GM18951 (cell line): Measurements from ENCODE around the gene CLEC3B.
"Not testable (repeated sequence)": the region's sequence is repeated elsewhere in the genome, so short reads cannot be mapped to it uniquely, and the experiment has no call there.

Source experiments
- POLR2A ChIP-seq: IDR thresholded peaks from 4 replicates; pipeline ENCODE4 v1.6.1; 2011; ENCODE audit warnings: mild to moderate bottlenecking; ENCODE audit not compliant: insufficient read length, insufficient read depth; ENCODE audit errors: extremely low read depth
- in situ Hi-C: fragments of 300-500 bp; cut with MboI; formaldehyde crosslinking; loops from one replicate; pipeline ENCODE4 v1.12.0; 2022; ENCODE audit warnings: low sequenced_read_pairs, mixed read lengths, inconsistent platforms; ENCODE audit not compliant: unreplicated experiment

The CLEC3B gene

DNA sequence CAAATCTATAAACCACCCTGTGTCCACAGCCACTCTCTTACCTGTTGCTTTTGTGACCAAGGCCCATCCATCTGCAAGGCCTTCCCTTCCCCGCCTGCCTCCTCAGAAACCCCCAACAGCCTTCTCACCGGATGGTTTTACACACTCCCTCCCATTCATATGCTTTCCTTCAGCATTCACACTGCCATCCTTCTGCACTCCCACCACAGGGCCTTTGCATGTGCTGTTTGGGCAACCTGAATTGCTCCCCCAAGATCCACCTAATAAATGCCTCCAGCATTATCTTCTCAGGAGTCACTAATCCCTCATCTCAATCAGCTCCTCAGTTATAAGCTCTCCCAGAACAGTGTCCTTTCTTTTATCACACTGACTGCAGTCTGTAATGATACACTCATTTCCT is 6.0 kb downstream of the CLEC3B start:
- in situ Hi-C loops, result loop anchor here (25.0 kb wide), 1 partner anchor 630 kb away; no protein-coding TSS in a partner anchor
- TF ChIP-seq POLR2A, result no peak

DNA sequence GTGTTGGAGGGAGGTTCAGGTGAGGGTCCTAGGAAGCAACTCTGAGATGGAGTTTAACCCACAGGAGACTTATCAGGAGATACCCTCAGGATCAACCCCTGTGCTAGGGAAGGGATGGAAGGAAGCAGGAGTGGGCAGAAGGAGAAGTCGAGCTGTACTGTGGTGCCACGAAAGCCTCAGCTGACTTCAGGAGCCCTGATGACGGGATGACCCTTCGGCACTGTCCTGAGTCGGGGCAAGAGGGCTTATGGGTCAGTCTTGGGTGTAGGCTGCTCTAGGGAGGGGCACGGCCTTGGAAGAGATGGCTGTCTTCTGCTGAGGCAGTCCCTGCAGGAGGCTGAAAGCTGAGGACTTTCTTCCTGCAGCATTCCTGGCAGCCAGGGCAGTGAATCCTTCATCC is 7.7 kb downstream of the CLEC3B start:
- no peak for TF ChIP-seq POLR2A
- in situ Hi-C loops, result loop anchor here (25.0 kb wide), 1 partner anchor 629 kb away; no protein-coding TSS in a partner anchor

DNA sequence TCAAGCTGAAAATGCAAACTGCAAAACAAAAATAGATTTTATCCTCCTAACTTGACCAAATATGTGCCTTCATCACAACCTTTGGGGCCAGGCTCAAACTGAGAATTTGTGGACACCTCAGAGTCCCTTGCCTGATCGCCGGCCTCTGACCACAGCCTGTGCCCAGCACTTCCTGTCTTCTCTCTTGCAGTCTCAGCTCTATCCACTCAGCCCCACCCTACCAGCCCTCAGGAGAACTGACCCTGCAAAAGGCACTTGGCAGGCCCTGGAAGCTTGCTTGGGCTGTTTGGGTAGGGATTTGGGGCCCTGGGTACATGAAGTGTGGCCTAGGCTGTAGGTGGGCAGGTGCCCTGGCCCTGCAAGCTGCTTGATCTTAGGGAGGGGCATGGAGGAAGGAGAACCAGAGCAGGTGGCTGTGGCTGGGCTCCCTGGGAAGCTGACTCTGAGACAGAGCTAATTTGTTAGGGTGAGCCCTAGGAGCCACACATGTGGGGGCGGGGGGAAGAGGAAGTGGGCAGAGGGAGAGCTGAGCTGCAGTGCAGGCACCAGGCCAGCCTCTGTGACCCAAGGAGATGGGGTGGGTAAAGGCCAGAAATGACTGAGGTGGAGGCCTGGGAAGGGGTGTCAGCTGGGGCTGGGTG is 8.6 kb downstream of the CLEC3B start:
- in situ Hi-C loops, result loop anchor here (25.0 kb wide), 1 partner anchor 628 kb away; no protein-coding TSS in a partner anchor
- no peak for TF ChIP-seq POLR2A

DNA sequence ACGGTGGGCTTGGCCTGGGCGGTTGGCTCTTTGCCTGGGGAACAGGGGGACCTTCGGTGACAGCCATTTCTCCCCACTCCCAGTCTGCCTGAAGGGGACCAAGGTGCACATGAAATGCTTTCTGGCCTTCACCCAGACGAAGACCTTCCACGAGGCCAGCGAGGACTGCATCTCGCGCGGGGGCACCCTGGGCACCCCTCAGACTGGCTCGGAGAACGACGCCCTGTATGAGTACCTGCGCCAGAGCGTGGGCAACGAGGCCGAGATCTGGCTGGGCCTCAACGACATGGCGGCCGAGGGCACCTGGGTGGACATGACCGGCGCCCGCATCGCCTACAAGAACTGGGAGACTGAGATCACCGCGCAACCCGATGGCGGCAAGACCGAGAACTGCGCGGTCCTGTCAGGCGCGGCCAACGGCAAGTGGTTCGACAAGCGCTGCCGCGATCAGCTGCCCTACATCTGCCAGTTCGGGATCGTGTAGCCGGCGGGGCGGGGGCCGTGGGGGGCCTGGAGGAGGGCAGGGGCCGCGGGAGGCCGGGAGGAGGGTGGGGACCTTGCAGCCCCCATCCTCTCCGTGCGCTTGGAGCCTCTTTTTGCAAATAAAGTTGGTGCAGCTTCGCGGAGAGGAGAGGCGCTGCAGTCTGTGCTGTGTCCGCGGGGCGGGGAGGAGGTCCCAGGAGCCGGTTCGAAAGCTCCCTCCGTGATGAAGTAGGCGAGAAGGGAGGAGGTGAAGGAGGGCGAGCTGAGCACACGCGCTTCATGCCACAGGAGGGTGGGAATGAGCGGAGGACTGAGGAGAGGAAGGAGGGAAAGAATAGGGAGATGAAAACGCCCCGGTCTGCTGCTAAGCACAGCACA is 9.6 kb downstream of the CLEC3B start:
- TF ChIP-seq POLR2A, result no peak

DNA sequence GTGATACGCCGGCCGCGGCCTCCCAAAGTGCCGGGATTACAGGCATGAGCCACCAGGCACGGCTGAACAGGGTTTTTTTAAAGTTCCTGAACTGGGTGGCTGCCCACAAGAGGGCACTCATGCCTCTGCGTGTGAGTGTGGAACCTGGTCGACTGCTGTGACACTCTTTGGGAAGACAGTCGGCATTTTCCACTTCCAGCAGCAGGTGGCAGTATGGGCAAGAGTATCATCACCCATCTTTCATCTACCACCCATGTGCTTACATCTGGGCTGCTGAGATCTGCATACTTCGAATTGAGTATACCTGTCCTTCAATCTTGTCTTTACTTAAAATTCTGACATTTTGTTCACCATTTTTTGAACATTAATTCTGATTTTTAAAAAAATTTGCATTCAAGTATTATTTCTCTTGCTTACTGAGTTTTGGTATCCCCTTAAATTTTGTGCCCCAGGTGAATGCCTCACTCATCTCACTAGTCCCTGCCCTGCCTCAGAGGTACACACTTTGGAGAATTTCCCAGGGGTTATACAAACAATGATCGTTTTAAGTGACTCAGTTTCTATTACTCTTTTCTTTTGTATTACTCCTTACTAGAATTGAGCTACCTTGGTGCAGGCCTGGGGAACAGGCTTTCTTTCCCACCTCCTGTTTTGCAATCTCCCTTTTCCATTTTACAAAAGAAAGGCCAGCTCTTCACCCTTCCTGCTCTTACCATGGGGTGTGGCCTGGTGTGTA is 11.8 kb downstream of the CLEC3B start:
- no peak for TF ChIP-seq POLR2A
- in situ Hi-C loops, result loop anchor here (25.0 kb wide), 1 partner anchor 624 kb away; no protein-coding TSS in a partner anchor

More for the DNA sequence above, 9.6 kb downstream of the CLEC3B start:
- in situ Hi-C loops, result loop anchor here (25.0 kb wide), 1 partner anchor 627 kb away; no protein-coding TSS in a partner anchor

DNA sequence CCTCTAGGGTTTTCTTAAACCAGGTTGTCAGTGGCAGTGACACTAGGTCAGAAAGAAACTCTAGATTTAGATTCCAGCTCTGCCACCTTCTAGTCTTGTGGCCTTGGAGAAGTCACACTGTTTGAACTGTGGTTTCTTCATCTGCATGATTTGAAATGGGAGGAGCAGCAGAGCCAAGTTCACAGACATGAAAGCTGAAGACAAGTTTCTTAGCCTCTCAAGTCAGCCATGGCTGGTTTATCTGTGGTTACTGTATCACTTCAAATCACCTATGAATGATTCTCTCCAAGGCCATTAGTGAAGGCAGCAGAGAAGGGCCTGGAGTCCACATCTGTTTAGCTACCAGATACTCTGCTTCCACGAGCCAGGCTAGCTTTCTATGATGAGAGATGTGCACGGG is 15.6 kb downstream of the CLEC3B start:
- no peak for TF ChIP-seq POLR2A
- in situ Hi-C loops, result loop anchor here (5.0 to 25.0 kb wide), 3 partner anchors 161 to 621 kb away; no protein-coding TSS in a partner anchor

DNA sequence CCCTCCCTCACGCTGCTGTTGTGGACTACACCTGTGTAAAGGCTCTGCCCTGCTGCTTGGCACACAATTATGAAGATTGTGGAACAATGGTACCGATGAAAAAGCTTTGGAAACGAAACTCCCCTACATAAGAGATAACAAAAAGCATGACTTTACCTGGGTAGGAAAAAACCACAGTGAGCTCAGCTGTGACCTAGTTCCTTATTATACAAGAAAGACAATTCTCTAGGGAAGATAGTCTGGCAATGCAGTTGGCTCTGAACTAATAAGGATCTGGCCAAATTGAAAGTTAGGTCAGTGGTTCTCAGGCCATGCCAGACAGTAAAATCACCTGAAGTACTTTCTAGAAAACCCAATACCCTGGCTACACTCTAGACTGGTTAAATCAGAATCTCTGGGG is 16.1 kb downstream of the CLEC3B start:
- in situ Hi-C loops, result loop anchor here (5.0 to 25.0 kb wide), 3 partner anchors 160 to 620 kb away; no protein-coding TSS in a partner anchor

DNA sequence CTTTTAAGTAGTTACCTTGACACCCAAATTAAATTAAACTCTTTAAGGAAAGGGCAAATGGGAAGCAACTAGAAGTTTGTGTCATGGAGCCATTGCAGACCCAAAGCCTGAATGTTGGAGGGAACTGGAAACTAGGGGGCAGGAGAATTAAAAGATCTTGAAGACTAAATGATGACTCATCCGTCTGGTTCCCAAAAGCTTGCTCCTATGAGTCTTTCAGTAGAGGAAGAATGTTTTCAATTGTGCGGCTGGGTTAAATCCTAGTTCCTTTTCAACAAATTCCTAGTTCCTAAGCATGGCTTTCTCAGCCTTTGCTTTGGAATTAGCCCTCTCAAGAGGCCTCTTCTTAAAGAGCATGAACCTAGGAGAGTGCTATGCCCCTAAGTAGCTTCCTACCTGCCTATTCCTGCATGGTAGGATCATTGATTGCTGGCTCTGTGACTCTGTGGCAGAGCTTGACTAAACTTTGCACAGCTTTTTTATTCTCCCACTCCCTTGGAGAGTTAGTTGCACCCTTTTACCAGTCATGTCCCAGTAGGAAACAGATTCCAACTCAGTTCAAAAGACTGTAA is 17.7 kb downstream of the CLEC3B start:
- in situ Hi-C loops, result loop anchor here (5.0 to 25.0 kb wide), 3 partner anchors 158 to 618 kb away; no protein-coding TSS in a partner anchor
- TF ChIP-seq POLR2A, result no peak

More for the DNA sequence above, 16.1 kb downstream of the CLEC3B start:
- TF ChIP-seq POLR2A, result no peak

DNA sequence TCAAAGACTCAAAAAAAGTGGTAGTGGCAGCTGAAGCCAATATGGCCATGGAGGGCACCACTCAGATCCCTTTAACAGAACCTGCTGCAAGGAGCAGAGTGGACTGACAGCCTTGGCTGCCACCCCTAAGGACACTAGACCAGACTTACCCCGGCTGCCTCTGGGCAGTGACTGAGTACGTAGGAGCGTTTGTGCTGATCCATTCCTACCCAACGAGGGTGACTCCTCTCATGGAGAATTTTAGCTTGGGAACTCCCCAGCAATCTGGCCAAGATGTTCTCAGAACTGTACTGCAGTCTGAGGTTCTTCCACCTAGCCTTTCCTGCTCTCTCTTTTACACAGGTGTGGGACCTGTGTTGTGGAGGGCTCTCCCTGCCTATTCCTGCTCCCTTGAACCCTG is 22.1 kb downstream of the CLEC3B start:
- in situ Hi-C loops, result loop anchor here (25.0 kb wide), 1 partner anchor 614 kb away; no protein-coding TSS in a partner anchor

DNA sequence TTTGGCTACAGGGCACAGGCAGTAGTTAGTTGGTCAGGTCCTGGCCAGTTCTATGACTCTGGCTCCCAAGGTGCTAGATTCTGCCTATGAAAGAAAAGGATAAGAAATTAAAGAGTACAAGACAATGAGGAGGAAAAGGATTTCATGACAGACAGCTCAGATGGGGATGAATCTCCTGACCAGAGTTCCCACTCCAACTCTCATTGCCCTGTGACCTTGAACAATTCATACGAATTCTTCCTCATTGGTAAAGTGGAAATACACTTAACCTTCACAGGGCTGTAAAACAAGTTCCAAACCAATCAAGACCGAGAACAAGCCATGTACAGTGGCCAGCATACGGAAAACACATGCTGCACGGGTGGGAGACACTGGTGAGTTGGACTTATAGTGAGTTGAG is 23.7 kb downstream of the CLEC3B start:
- in situ Hi-C loops, result loop anchor here (25.0 kb wide), 1 partner anchor 612 kb away; no protein-coding TSS in a partner anchor
- no peak for TF ChIP-seq POLR2A

More for the DNA sequence above, 22.1 kb downstream of the CLEC3B start:
- no peak for TF ChIP-seq POLR2A

DNA sequence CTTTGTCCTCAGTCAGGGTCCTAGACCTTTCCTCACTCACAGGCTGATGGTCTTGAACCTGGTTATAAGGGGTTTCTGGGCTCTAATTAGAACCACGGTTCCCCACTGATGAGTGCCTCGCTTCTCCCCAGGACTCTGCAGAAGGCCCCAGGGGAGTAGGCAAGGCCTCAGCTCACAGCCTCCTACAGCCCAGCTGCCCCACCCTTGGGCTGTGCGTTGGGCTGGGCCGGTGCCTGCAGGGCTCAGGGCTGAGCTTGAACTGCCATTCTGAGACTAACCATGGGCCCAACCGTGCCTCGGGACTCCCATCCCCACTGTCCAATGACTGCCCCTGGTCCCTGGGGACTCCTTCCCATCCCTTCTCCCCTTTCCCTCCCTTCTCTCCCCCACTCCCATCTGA is 25.6 kb downstream of the CLEC3B start:
- no peak for TF ChIP-seq POLR2A
- in situ Hi-C loops, result no loop called here

DNA sequence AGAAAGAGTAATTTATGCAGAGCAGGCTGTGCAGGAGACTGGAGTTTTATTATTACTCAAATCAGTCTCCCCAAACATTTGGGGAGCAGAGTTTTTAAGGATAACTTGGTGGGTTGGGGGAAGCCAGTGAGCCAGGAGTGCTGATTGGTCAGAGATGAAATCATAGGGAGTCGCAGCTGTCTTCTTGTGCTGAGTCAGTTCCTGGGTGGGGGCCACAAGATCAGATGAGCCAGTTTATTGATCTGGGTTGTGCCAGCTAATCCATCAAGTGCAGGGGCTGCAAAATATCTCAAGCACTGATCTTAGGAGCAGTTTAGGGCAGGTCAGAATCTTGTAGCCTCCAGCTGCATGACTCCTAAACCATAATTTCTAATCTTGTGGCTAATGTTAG is 27.7 kb downstream of the CLEC3B start:
- in situ Hi-C loops, result not testable (repeated sequence)
